ENCODE data around the gene TCF23.

DNA sequence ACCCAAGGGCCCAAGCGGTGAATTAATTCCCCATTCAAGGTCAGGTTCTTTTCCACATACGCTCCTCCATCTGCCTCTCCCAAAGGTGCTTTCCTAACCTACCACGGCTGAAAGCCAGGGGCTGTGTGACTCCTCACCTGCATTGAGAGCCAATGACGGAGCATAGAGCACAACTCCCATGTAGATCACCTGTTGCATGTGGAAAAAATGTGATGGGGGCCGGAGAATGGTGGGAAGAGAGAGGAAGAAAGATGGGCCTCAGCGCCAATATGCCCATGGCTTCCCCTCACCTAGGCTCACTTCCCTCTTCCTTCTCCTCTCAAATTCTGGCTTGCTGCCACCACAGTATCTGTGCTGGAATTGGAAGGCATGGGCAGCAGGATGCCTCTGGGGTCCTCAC is 57.5 kb downstream of the TCF23 start:
- no peak for TF ChIP-seq EZH2 (IDR thresholded peaks at IDR 0.05; ENCODE audit: low read depth, unreplicated experiment)
- TF ChIP-seq, protein P1, sequence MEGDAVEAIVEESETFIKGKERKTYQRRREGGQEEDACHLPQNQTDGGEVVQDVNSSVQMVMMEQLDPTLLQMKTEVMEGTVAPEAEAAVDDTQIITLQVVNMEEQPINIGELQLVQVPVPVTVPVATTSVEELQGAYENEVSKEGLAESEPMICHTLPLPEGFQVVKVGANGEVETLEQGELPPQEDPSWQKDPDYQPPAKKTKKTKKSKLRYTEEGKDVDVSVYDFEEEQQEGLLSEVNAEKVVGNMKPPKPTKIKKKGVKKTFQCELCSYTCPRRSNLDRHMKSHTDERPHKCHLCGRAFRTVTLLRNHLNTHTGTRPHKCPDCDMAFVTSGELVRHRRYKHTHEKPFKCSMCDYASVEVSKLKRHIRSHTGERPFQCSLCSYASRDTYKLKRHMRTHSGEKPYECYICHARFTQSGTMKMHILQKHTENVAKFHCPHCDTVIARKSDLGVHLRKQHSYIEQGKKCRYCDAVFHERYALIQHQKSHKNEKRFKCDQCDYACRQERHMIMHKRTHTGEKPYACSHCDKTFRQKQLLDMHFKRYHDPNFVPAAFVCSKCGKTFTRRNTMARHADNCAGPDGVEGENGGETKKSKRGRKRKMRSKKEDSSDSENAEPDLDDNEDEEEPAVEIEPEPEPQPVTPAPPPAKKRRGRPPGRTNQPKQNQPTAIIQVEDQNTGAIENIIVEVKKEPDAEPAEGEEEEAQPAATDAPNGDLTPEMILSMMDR (conservative IDR thresholded peaks at IDR 0.05; ENCODE audit: low read depth in 2 of 2) = no peak
- TF ChIP-seq, protein P2, sequence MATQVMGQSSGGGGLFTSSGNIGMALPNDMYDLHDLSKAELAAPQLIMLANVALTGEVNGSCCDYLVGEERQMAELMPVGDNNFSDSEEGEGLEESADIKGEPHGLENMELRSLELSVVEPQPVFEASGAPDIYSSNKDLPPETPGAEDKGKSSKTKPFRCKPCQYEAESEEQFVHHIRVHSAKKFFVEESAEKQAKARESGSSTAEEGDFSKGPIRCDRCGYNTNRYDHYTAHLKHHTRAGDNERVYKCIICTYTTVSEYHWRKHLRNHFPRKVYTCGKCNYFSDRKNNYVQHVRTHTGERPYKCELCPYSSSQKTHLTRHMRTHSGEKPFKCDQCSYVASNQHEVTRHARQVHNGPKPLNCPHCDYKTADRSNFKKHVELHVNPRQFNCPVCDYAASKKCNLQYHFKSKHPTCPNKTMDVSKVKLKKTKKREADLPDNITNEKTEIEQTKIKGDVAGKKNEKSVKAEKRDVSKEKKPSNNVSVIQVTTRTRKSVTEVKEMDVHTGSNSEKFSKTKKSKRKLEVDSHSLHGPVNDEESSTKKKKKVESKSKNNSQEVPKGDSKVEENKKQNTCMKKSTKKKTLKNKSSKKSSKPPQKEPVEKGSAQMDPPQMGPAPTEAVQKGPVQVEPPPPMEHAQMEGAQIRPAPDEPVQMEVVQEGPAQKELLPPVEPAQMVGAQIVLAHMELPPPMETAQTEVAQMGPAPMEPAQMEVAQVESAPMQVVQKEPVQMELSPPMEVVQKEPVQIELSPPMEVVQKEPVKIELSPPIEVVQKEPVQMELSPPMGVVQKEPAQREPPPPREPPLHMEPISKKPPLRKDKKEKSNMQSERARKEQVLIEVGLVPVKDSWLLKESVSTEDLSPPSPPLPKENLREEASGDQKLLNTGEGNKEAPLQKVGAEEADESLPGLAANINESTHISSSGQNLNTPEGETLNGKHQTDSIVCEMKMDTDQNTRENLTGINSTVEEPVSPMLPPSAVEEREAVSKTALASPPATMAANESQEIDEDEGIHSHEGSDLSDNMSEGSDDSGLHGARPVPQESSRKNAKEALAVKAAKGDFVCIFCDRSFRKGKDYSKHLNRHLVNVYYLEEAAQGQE (IDR thresholded peaks at IDR 0.05; ENCODE audit: unreplicated experiment) = no peak
- TF ChIP-seq POLR2AphosphoS5 (IDR thresholded peaks at IDR 0.05; ENCODE audit: low read depth) = no peak
- no peak for TF ChIP-seq JUNB (IDR thresholded peaks at IDR 0.05; ENCODE audit: unreplicated experiment)
- TF ChIP-seq EZH2phosphoT487 (IDR thresholded peaks at IDR 0.05; ENCODE audit: unreplicated experiment) = no peak
- TF ChIP-seq ZNF114 (CRISPR knock-in tag; IDR thresholded peaks at IDR 0.05) = no peak
- no peak for TF ChIP-seq ZNF331 (CRISPR knock-in tag; IDR thresholded peaks at IDR 0.05; ENCODE audit: low read depth)
- TF ChIP-seq CREB1 (CRISPR knock-in tag; IDR thresholded peaks at IDR 0.05; ENCODE audit: low read depth) = no peak
